ENCODE measurements around the gene PRKCA.

PRKCA gene

DNA sequence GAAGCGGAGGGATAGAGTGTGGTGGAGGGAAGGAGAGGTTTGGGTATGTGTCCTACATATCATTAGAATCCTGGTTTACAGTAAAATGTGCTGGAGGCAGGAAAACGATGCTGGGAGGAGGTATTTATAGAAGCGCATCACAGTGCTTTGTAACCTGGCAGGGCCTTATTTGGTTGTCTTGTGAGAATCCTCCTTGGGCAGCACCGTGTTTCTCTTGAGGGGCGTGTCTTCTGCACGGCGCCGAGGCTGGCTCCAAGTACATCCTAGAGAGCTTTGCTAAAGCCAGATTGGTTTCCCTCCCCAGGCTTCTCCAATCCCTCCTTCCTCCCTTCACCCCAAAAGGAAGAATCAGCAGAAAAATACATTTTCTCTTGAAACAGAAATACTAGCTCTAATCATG lies 556.9 kb downstream of the PRKCA start:
- no peak for DNase-seq

DNA sequence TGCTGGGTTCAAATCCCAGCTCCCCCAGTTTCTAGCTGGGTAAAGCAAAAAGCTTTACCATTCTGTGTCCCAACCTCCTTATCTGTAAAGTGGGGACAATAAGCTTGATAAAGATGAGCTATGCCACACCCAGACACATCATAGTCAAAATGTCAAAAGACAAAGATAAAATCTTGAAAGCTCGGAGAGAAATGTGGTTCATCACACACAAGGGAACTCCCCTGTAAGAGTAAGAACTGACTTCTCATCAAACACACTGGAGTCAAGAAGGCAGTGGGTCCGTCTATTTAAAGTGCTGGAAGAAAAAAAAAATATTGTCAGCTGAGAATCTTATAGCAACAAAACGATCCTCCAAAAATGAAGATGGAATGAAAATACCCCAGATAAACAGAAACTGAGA lies 557.8 kb downstream of the PRKCA start:
- DNase-seq, result no peak
